ENCODE data around the gene CKS2.

CKS2 gene

DNA sequence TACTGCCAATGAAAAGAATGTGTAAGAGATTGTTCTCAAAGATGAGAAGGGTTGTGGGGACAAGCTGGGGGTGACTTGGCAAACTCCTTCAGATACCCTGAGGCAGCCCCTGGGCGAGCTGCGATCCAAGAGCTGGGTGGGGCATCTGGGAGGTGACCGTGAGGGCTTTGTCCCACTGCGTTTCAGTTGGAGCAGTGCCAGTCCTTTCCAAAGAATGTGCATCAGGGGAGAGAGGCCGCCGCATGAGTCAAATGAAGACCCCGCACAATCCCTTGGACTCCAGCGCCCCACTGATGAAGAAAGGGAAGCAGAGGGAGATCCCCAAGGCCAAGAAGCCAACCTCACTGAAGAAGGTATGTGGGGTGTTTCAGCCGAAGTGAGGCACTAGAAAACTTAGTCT, 35.7 kb downstream of the CKS2 start:
- DNase-seq (ENCODE audit: low spot score) = no peak
- in situ Hi-C loops (cut with MboI; ENCODE audit: low pct_unique_long_range_greater_than_20kb, low sequenced_read_pairs, unreplicated experiment) = no loop called here
- TF ChIP-seq, protein P1, sequence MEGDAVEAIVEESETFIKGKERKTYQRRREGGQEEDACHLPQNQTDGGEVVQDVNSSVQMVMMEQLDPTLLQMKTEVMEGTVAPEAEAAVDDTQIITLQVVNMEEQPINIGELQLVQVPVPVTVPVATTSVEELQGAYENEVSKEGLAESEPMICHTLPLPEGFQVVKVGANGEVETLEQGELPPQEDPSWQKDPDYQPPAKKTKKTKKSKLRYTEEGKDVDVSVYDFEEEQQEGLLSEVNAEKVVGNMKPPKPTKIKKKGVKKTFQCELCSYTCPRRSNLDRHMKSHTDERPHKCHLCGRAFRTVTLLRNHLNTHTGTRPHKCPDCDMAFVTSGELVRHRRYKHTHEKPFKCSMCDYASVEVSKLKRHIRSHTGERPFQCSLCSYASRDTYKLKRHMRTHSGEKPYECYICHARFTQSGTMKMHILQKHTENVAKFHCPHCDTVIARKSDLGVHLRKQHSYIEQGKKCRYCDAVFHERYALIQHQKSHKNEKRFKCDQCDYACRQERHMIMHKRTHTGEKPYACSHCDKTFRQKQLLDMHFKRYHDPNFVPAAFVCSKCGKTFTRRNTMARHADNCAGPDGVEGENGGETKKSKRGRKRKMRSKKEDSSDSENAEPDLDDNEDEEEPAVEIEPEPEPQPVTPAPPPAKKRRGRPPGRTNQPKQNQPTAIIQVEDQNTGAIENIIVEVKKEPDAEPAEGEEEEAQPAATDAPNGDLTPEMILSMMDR (IDR thresholded peaks at IDR 0.05; ENCODE audit: extremely low read depth, insufficient read depth, missing control alignments) = no peak

DNA sequence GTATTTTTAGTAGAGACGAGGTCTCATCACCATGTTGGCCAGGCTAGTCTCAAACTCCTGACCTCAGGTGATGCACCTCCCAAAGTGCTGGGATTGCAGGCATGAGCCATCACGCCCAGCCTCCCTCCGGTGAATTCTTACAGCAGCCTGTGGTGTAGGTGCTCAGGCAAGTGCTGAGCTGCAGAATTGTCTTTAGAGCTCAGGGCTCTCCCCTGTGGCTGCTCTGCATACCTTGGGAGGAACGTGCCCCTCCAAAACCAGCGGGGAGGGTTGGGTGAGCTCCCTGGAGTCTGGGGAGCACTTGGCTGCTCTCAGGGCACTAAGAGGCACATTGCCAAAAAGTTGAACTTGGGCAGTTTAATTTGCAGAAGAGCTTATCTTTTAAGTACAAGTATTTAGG, 36.7 kb downstream of the CKS2 start:
- TF ChIP-seq, protein P1 (IDR thresholded peaks at IDR 0.05; ENCODE audit: extremely low read depth, insufficient read depth, missing control alignments) = no peak
- DNase-seq (ENCODE audit: low spot score) = no peak
- in situ Hi-C loops (cut with MboI; ENCODE audit: low pct_unique_long_range_greater_than_20kb, low sequenced_read_pairs, unreplicated experiment) = no loop called here

DNA sequence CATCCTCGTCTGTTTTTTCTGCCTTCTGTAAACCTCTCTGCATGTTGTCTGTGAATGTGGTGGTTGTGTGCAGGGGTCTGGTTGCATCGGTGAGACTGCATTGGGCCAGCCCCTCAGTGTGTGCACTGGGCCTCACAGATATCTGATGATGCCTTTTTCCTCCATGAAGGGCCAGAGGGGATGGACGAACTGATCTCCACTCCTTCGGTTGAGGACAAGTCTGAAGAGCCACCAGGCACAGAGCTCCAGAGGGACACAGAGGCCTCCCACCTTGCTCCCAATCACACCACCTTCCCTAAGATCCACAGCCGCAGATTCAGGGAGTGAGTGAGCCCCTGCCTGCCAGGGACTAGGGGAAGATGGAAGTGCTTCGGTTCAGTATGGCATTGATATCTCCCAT, 38.6 kb downstream of the CKS2 start:
- DNase-seq (ENCODE audit: low spot score) = no peak
- TF ChIP-seq, protein P1 (IDR thresholded peaks at IDR 0.05; ENCODE audit: extremely low read depth, insufficient read depth, missing control alignments) = no peak
- in situ Hi-C loops (cut with MboI; ENCODE audit: low pct_unique_long_range_greater_than_20kb, low sequenced_read_pairs, unreplicated experiment) = no loop called here

DNA sequence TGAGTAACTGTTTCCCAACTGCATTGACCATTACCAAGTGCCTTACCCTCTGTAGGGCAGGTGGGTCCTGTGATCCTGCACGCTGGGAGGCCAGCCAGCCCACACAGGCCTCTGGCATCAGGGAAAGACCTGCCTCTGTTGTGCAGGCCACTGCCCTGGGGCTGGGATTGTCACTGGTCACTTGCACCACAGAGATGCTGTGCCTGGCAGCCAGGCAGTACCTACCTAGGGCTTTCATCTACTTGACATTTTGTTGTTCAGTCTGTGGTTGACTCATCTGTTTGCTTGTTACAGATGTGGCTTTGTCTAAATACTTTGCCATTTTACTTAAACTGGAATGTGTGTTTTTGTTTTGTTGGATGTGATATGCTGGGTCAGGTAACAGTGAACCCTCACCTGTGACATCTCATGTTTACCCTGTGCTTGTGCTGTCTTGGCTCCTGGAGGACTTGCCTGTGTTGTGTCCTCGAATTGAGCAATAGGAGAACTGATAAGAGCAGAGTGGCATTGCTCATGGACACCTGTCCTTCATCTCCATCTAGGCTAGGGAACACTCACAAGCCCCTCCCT, 40.1 kb downstream of the CKS2 start:
- in situ Hi-C loops (cut with MboI; ENCODE audit: low pct_unique_long_range_greater_than_20kb, low sequenced_read_pairs, unreplicated experiment) = no loop called here
- TF ChIP-seq, protein P1 (IDR thresholded peaks at IDR 0.05; ENCODE audit: extremely low read depth, insufficient read depth, missing control alignments) = no peak
- DNase-seq (ENCODE audit: low spot score) = no peak

DNA sequence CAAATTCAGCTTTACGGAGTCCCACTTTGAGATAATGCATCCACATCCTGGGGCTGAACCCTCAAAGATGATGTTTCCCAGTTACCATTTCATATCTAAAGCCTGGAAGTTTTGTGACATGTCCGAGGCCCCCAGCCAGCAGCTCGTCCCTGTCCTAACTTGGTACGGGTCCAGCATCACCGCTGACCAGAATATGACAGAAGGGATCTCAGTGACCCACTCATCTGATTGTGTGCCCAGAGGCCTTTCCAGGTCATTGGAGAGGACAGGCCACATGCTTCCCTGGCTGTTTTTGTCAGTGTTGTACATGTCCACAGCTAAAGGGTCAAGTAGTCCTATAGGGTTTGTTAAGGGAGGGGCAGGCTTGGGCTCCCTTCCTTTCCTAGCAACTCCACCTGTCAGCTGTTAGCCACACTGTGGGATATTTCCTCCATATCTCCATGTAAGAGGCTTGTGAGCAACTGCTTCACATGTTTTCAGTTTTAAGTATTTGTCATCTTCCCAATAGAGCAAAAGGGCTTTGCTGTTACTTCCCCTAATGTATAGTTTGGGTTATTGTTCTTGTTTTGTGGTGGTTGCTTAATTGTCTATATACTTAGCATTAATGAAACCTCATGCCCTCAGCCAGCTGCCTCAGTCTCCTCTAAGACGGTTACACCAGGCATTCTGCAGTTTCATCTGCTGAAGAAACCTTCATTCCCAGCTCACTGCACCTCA, 40.7 kb downstream of the CKS2 start:
- no peak for DNase-seq (ENCODE audit: low spot score)
- TF ChIP-seq, protein P1 (IDR thresholded peaks at IDR 0.05; ENCODE audit: extremely low read depth, insufficient read depth, missing control alignments) = no peak
- in situ Hi-C loops (cut with MboI; ENCODE audit: low pct_unique_long_range_greater_than_20kb, low sequenced_read_pairs, unreplicated experiment) = no loop called here

DNA sequence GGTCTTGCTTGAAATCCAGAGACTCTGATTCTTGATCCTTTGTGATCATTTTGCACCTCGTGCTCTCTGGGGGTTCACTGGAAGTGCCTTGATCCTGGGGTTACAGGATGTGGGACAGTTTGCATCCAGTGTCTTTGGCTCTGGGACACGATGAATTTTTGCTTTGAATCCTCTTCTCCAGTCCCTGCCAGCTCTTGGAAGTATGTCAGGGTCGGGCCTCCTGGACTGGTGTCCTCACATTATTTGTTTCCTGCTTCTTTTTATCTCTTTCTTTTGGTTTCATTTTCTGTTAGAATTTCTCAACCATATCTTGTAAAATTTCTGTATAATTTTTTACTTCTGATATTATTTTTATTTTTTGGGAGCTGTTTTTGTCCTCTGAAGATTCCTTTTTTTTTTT, 41.5 kb downstream of the CKS2 start:
- TF ChIP-seq, protein P1 (IDR thresholded peaks at IDR 0.05; ENCODE audit: extremely low read depth, insufficient read depth, missing control alignments) = no peak
- in situ Hi-C loops (cut with MboI; ENCODE audit: low pct_unique_long_range_greater_than_20kb, low sequenced_read_pairs, unreplicated experiment) = no loop called here
- DNase-seq (ENCODE audit: low spot score) = no peak

Measured in GM13977 (cell line).